ENCODE results near the gene CACNB3. TPM values are rescaled to one million over a fixed set of nuclear protein-coding genes. Genes with fewer than 3 reads are reported as not detected.

The CACNB3 gene
- total and polyA plus RNA-seq, 4 donors: 0.92 to 1.9 (median 1.2) TPM

DNA sequence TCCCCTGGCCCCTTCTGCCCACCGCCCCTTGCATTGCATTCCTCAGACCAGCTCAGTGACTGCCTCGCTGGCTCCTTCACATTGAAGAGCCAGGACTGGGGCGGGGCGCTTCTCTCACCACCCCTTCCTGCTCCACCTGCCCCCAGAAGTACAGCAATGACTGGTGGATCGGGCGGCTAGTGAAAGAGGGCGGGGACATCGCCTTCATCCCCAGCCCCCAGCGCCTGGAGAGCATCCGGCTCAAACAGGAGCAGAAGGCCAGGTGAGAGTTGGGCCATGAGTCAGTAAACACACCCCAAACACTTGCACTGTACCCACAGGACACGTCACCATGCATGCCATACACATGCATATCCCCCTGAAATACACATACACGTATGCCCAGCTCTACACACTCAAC lies 5.8 kb downstream of the CACNB3 start:
- Histone ChIP-seq H3K9ac (ENCODE audit: low read depth in 1 of 2, low read length in 2 of 2) (no peak overlapping the region), H3K4me1 (ENCODE audit: control insufficient read depth in 4 of 4, insufficient read depth in 4 of 4, low read length in 3 of 4) (no peaks in the 10 kb centered on the region), H3K27ac (ENCODE audit: low read depth in 1 of 2, low read length in 2 of 2) (no peak overlapping the region), H3K36me3 (ENCODE audit: control insufficient read depth in 4 of 4, insufficient read depth in 3 of 4, low read depth in 1 of 4, low read length in 3 of 4) (peaks cover 0 to 8% (median 4%) of the 10 kb centered on the region in 4 donors), H3K4me3 (ENCODE audit: low read depth in 1 of 3, low read length in 3 of 3) (no peak overlapping the region), H3K27me3 (ENCODE audit: control insufficient read depth in 4 of 4, insufficient read depth in 4 of 4, low read length in 3 of 4) (no peaks in the 10 kb centered on the region), H3K9me3 (ENCODE audit: control insufficient read depth in 4 of 4, low read length in 3 of 4) (no peaks in the 10 kb centered on the region)
- 79% methylated on average over 12 of the region's 12 CpGs for WGBS
- DNase-seq (ENCODE audit: low spot score): no peak
- TF ChIP-seq YY1 (IDR thresholded peaks at IDR 0.05) (no peak), TAF1 (conservative IDR thresholded peaks at IDR 0.05) (no peak), RXRA (IDR thresholded peaks at IDR 0.05) (no peak), ZBTB33 (IDR thresholded peaks at IDR 0.05) (no peak), FOXA1 (IDR thresholded peaks at IDR 0.05) (no peak), ATF3 (IDR thresholded peaks at IDR 0.05) (no peak)
- TF ChIP-seq, protein P1, sequence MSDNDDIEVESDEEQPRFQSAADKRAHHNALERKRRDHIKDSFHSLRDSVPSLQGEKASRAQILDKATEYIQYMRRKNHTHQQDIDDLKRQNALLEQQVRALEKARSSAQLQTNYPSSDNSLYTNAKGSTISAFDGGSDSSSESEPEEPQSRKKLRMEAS (IDR thresholded peaks at IDR 0.05): no peak

- no peak for TF ChIP-seq JUND (IDR thresholded peaks at IDR 0.05)
- no peak for TF ChIP-seq SP1 (IDR thresholded peaks at IDR 0.05)
- no peak for TF ChIP-seq HNF4A (conservative IDR thresholded peaks at IDR 0.05)
- no peak for TF ChIP-seq EGR1 (IDR thresholded peaks at IDR 0.05; ENCODE audit: low read depth in 2 of 2)
- TF ChIP-seq ATF3 (IDR thresholded peaks at IDR 0.05): no peak
- TF ChIP-seq REST (IDR thresholded peaks at IDR 0.05): no peak
- TF ChIP-seq RXRA (IDR thresholded peaks at IDR 0.05): no peak
- no peak for TF ChIP-seq GABPA (IDR thresholded peaks at IDR 0.05 in 1 of 2, conservative IDR thresholded peaks at IDR 0.05 in 1 of 2)
- no peak for TF ChIP-seq FOXA1 (IDR thresholded peaks at IDR 0.05)
- no peak for TF ChIP-seq NR2F2 (IDR thresholded peaks at IDR 0.05)
- no peak for TF ChIP-seq FOXA2 (IDR thresholded peaks at IDR 0.05)
- TF ChIP-seq, protein P1 (IDR thresholded peaks at IDR 0.05): no peak
- TF ChIP-seq ZBTB33 (IDR thresholded peaks at IDR 0.05): no peak
- TF ChIP-seq CTCF (IDR thresholded peaks at IDR 0.05; ENCODE audit: low read depth, low read length, missing input control): no peak
- no peak for TF ChIP-seq TAF1 (conservative IDR thresholded peaks at IDR 0.05)
- no peak for TF ChIP-seq RAD21 (IDR thresholded peaks at IDR 0.05)
- TF ChIP-seq HNF4G (IDR thresholded peaks at IDR 0.05): no peak
- TF ChIP-seq YY1 (IDR thresholded peaks at IDR 0.05): no peak
- Histone ChIP-seq H3K9ac (ENCODE audit: low read depth in 1 of 2, low read length in 2 of 2) (no peak overlapping the region), H3K4me1 (ENCODE audit: control insufficient read depth in 4 of 4, insufficient read depth in 4 of 4, low read length in 3 of 4) (no peaks in the 10 kb centered on the region), H3K36me3 (ENCODE audit: control insufficient read depth in 4 of 4, insufficient read depth in 3 of 4, low read depth in 1 of 4, low read length in 3 of 4) (peaks cover under 1 to 16% (median 11%) of the 10 kb centered on the region in 4 donors), H3K9me3 (ENCODE audit: control insufficient read depth in 4 of 4, low read length in 3 of 4) (no peaks in the 10 kb centered on the region), H3K27me3 (ENCODE audit: control insufficient read depth in 4 of 4, insufficient read depth in 4 of 4, low read length in 3 of 4) (no peaks in the 10 kb centered on the region), H3K4me3 (ENCODE audit: low read depth in 1 of 3, low read length in 3 of 3) (no peak overlapping the region), H3K27ac (ENCODE audit: low read depth in 1 of 2, low read length in 2 of 2) (no peak overlapping the region)
- no peak for DNase-seq (ENCODE audit: low spot score)
- WGBS: 92% methylated on average over 4 of the region's 4 CpGs
Measured at GRCh38 chr12:48824905-48825304, 6.6 kb downstream of the CACNB3 start.

Measured in liver (tissue), 9 donors.